D721Med (cell line): ENCODE results near the gene SH3BP1.
"Not testable (repeated sequence)": the region's sequence is repeated elsewhere in the genome, so short reads cannot be mapped to it uniquely, and the experiment has no call there.

ENCODE experiments used
- DNase-seq: peaks from one replicate; pipeline ENCODE4 v3.0.0; 2011; ENCODE audit warnings: low spot score; ENCODE audit not compliant: insufficient read length
- FAIRE-seq: peaks from 2 replicates; lab custom pipeline; 2011; peaks lifted over from hg19 to GRCh38; lab: Jason Lieb, UNC
- TF ChIP-seq, protein P1 (sequence below): IDR thresholded peaks from 2 replicates; pipeline ENCODE4 v1.5.1; 2012; ENCODE audit warnings: mild to moderate bottlenecking, control low read depth; ENCODE audit not compliant: insufficient read depth; ENCODE audit errors: missing control alignments

Gene SH3BP1

DNA sequence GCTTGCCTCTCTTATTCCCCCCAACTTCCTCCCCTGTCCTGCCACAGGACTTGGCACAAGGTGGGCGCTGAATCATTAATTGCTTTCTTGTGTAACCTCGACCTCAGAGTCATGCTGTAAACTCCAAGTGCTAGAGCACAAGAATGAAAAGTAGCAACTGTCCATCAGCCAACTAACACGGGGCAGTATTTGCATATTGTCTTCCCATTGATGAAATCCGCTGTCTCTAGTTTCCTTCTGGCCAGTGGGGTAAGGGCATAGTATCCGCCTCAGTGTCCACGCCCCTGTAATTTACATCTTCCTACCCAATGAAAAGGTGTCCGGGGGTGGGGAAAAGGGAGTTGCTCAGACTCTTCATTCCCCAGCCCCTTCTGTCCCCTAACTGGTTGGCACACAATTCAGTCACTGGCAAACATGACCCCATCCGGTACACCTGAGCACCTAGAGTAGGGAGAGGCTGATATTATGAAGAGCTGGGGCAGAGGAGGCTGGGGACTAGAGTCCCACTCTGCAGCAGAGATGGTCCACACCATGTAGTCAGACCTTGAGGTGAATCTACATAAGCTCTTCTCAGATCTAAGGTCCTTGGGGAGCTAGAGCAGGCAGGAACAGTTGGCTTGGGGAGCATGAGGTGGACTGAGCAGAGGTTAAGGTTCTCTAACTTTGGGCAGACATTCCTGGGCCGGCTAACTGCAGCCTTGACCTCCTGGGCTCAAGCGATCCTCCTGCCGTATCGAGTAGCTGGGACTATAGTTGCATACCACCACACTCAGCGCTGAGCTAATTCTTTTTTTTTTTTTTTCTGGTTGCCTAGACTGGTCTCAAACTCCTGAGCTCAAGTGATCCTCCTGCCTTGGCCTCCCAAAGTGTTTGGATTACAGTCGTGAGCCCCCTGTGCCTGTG, 37.7 kb upstream of the SH3BP1 start:
- DNase-seq (no peak), FAIRE-seq (no peak)
- TF ChIP-seq, protein P1, sequence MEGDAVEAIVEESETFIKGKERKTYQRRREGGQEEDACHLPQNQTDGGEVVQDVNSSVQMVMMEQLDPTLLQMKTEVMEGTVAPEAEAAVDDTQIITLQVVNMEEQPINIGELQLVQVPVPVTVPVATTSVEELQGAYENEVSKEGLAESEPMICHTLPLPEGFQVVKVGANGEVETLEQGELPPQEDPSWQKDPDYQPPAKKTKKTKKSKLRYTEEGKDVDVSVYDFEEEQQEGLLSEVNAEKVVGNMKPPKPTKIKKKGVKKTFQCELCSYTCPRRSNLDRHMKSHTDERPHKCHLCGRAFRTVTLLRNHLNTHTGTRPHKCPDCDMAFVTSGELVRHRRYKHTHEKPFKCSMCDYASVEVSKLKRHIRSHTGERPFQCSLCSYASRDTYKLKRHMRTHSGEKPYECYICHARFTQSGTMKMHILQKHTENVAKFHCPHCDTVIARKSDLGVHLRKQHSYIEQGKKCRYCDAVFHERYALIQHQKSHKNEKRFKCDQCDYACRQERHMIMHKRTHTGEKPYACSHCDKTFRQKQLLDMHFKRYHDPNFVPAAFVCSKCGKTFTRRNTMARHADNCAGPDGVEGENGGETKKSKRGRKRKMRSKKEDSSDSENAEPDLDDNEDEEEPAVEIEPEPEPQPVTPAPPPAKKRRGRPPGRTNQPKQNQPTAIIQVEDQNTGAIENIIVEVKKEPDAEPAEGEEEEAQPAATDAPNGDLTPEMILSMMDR: no peak

DNA sequence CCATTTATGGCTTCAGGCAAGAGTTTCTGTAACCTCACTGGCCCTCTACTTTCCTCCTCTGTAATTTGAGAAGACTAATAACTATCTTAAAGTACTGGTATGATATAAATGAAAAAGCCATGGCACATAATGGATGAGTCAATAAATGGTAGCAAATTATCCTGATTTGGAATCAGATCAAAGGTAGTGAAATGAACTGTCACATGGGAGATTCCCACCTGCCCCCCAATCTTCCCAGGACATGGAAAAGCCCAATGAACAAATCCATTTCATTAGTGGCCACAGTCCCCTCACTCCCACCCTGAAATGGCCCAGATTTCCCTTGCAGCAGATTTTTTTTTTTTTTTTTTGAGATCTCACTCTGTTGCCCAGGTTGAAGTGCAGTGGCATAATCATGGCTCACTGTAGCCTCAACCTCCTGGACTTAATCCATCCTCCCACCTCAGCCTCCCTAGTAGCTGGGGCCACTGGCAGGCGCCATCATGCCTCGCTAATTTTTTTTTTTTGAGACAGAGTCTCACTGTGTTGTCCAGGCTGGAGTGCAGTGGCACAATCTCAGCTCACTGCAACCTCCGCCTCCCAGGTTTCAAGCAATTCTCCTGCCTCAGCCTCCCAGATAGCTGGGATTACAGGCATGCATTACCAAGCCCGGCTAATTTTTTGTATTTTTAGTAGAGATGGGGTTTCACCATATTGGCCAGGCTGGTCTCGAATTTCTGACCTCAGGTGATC, 36.8 kb upstream of the SH3BP1 start:
- DNase-seq, FAIRE-seq: not testable (repeated sequence)

DNA sequence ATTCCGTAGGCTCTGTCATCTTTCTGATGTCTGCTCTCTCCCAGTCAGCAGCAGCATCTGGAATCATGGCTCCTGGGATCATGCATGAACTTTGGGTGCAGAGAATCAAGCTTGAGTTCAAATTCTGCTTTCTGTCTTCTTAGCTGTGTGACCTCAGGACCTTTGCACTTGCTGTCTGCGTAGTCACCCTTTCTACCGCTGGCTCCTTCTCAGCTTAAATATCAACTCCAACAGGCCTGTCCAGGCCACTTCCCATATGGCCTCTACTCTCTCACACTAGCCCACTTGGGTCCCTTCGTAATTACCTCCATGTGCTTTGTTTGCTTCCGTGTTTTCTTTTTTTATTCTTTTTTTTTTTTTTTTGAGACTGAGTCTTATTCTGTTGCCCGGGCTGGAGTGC, 35.4 kb upstream of the SH3BP1 start:
- FAIRE-seq: no peak
- no peak for DNase-seq
- TF ChIP-seq, protein P1: no peak

DNA sequence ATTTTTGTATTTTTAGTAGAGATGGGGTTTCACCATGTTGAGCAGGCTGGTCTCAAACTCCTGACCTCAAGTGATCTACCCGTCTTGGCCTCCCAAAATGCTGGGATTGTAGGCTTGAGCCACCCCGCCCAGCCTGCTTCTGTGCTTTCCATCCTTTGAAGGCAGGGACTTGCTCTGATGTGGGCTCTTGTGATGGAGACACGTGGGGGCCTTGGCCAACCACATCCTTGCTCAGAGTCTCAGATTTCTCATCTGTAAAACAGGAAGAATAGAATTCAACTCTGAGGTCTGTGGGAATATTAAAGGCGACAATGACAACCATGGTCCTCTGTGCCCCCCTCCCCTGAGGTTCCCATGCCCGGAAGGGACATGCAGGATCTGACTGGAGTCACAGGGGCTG, 34.6 kb upstream of the SH3BP1 start:
- DNase-seq: no peak
- TF ChIP-seq, protein P1: no peak
- no peak for FAIRE-seq

DNA sequence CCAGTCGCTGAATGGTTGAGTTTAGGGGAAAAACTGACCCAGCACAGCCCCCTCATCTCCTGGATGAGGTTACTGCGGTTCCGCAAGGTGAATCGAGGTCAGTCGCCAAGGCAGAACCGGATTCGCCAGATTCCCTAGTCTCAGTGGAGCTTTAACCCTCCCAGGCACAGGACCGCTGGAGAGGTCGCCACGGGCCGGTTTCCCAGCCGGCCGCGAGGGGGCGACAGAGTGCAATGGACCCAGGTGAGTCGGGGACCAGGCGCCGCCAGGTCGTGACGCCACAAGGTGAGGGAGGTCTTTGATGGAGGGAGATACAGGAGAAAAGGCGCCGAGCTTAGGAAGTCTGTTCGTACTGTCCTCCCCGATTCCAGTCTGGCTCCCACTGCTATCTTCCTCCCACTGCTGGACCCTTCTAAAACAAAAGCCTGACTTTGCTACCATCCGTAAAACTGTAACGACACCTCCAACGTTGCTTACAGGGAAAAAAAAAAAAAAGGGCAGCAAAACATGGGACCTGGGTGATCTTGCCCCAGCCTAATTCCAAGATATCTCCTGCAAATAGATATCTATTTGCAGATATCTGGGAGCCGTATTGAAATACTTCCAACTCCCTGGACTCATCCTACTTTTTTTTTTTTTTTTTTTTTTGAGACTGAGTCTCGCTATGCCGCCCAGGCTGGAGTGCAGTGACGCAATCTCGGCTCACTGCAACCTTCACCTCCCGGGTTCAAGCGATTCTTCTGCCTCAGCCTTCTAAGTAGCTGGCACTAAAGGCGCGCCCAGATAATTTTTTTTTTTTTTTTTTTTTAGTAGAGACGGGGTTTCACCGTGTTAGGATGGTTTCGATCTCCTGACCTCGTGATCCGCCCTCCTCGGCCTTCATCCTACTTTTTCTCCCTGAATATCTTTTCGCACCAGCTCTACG, 32.2 kb upstream of the SH3BP1 start:
- TF ChIP-seq, protein P1: peak; percentile 71
- FAIRE-seq (no peak), DNase-seq (peak; percentile 36)

DNA sequence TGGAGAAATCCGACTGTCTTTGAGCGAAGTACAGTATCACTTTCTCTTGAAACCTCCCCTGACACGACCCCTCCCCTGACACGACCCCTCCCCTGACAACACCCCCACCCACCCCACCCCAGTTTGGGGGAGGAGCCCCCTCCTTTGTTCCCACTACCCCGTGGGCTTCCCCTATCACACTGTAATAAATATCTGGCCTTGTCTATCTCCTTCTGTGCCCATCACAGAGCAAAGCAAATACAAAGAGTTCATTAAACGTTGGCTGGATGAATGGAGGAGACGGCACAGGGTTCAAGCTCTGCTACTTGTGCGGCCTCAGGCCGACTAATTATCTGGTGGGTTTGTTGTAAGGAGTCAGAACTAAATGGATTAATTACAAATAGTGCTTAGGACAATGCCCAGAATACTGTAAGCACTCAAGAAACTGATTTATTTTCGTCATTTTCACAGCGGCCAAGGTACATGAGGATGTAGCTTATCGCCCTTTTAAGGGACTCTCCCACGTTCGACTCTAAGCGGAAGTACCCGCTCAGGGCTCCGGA, 31.5 kb upstream of the SH3BP1 start:
- no peak for DNase-seq
- no peak for FAIRE-seq
- TF ChIP-seq, protein P1: no peak
